Activated naive CD8-positive, alpha-beta T cell treated with anti-CD3 and anti-CD28 coated beads, Interleukin-2, amount 10 ng/mL, durations not matched to agents 7 days and 5 days (primary cell): Measurements from ENCODE around the gene NFKBIB. TPM values are rescaled to one million over a fixed set of nuclear protein-coding genes. Genes with fewer than 3 reads are reported as not detected.
"Not testable (repeated sequence)": the region's sequence is repeated elsewhere in the genome, so short reads cannot be mapped to it uniquely, and the experiment has no call there.

ENCODE experiments used
- ATAC-seq: fragments of 150-1000 bp; cut with Tn5 transposase; one replicate; pipeline ENCODE4 v1.10.0; 2021; ENCODE audit warnings: low read depth, moderate library complexity
- POLR2A ChIA-PET: fragments of 350-600 bp; sonication (Branson Sonifier 250); formaldehyde crosslinking; loops from one replicate; lab custom pipeline; 2021; ENCODE audit warnings: antibody characterized with exemption; lab: Charles Lee
- DNase-seq: peaks from one replicate; pipeline ENCODE4 v3.0.0; 2021
- H3K27ac Mint-ChIP-seq: one replicate; pipeline ENCODE4 v1.8.0; 2022; ENCODE audit warnings: mild to moderate bottlenecking, mixed read lengths
- H3K27me3 Mint-ChIP-seq: one replicate; pipeline ENCODE4 v1.8.0; 2022; ENCODE audit warnings: mild to moderate bottlenecking, moderate library complexity, mixed read lengths
- H3K36me3 Mint-ChIP-seq: one replicate; pipeline ENCODE4 v1.8.0; 2021; ENCODE audit warnings: mild to moderate bottlenecking, mixed read lengths
- H3K4me1 Mint-ChIP-seq: one replicate; pipeline ENCODE4 v1.8.0; 2021; ENCODE audit warnings: mixed read lengths
- H3K4me3 Mint-ChIP-seq: one replicate; pipeline ENCODE4 v1.8.0; 2022; ENCODE audit warnings: mild to moderate bottlenecking, moderate library complexity, mixed read lengths
- H3K9me3 Mint-ChIP-seq: one replicate; pipeline ENCODE4 v1.8.0; 2021; ENCODE audit warnings: mixed read lengths
- total RNA-seq, 2 experiments: library from RNA; stranded (reverse); gene quantifications; one replicate each; pipeline ENCODE4 v1.2.3, GENCODE V29; 2021

The NFKBIB gene
- total RNA-seq, 2 experiments from 2014 or later: 30.0 to 31.1 TPM

DNA sequence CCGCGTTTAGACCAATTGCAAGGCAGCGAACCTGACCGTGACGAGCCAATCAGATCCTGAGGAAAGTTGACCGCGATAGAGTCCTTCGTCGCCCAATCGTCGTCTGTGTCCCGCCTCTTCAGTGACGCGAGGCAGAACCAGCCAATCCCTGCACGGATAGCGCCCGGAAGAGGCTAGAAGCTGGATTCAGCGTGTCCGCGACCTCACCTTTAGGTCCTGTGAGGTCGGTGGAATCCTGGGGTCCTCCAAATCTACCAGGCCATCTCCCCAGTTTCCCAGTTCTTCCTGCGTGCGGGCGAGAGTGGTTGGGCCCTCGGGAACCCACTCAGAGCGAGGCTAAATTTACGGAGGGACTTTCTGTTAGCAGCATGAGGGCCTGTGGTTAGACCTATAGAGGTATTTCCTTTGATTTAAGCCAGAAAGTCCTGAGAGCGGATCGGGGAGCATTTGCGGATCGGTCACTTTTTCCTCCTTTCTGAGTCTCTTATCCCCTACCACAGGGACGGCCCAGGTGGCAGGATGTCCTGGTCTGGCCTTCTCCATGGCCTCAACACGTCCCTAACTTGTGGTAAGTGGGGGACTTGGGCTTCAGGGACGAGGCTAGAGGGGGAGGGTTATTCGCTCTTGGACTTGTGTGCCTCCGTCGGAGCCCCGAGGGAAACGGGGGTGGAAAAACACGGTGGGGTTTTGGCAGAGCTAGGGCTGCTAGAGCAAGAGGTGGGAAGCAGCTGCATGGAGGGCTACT is 31.2 kb downstream of the NFKBIB start, which contains the start of gene MRPS12:
MRPS12 (plus strand) TSS at position 169 of the 745 bp plus-strand sequence; CDS start at position 520, 351 bp downstream.
- H3K4me1 Mint-ChIP-seq: peaks cover 29% of the 10 kb centered on the region
- peaks cover 30% of the 10 kb centered on the region for H3K36me3 Mint-ChIP-seq
- H3K27ac Mint-ChIP-seq: peak within 1 kb of the TSS; percentile 99
- POLR2A ChIA-PET: interaction anchor here (0.8 to 3.7 kb wide), 20 partner anchors 10 to 557 kb away, joined by 3 to 13 read pairs (median 6); partner anchors contain the start of genes ECH1, EIF3K, FAM98C and MAP4K1
- peak; percentile 95 for DNase-seq
- H3K9me3 Mint-ChIP-seq: peaks cover 6% of the 10 kb centered on the region
- peak within 1 kb of the TSS; percentile 98 for H3K4me3 Mint-ChIP-seq
- peak; percentile 92 for ATAC-seq
- H3K27me3 Mint-ChIP-seq: no peaks in the 10 kb centered on the region

DNA sequence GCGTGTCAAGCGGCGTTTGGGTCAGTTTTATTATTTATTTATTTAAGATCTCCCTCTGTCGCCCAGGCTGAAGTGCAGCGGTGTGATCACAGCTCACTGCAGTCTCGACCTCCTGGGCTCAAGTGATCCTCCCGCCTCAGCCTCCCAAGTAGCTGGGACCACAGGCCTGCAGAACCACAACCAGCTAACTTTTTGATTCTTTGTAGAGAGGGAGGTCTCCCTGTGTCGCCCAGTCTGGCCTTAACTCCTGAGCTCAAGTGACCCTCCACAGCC is 31.7 kb downstream of the NFKBIB start:
- Mint-ChIP-seq H3K9me3 (peaks cover 6% of the 10 kb centered on the region), H3K4me3 (peak overlapping the region; percentile 98), H3K27ac (peak overlapping the region; percentile 99), H3K4me1 (peaks cover 29% of the 10 kb centered on the region), H3K36me3 (peaks cover 32% of the 10 kb centered on the region), H3K27me3 (no peaks in the 10 kb centered on the region)
- no peak for ATAC-seq
- POLR2A ChIA-PET: interaction anchor here (0.8 to 3.7 kb wide), 8 partner anchors 9 to 558 kb away, joined by 3 to 13 read pairs (median 7); partner anchors contain the start of genes EIF3K, MAP4K1, NFKBIB and PSMD8
- DNase-seq: no peak

DNA sequence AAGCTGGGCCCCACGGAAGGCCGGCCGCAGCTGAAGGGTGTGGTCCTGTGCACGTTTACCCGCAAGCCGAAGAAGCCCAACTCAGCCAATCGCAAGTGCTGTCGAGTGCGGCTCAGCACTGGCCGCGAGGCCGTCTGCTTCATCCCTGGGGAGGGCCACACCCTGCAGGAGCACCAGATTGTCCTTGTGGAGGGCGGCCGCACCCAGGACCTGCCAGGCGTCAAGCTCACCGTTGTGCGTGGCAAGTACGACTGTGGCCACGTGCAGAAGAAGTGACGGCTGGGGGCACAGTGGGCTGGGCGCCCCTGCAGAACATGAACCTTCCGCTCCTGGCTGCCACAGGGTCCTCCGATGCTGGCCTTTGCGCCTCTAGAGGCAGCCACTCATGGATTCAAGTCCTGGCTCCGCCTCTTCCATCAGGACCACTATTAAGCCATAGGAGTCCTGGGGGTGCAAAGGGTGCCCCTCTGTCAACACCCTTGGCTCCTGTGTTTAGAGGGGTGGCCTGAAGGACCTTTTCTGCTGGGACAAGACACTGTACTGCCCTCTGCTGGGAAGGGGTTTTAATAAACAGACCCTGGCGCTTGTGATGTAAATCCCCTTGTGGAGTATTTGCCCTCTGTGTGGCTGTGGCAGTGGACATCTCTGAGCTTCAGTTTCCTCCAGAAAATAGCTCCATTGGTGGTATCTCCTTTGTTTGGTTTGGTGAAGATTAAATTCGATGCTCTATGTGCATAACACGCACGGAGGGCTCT is 32.8 kb downstream of the NFKBIB start:
- Mint-ChIP-seq H3K9me3 (peaks cover 6% of the 10 kb centered on the region), H3K27ac (no peak overlapping the region), H3K36me3 (peaks cover 32% of the 10 kb centered on the region), H3K4me1 (peaks cover 29% of the 10 kb centered on the region), H3K27me3 (no peaks in the 10 kb centered on the region), H3K4me3 (no peak overlapping the region)
- POLR2A ChIA-PET: interaction anchor here (0.7 to 3.7 kb wide), 2 partner anchors 32 to 263 kb away, joined by 3 to 13 read pairs; partner anchors contain the start of genes NFKBIB and SIRT2
- ATAC-seq (no peak), DNase-seq (no peak)

GRCh38 chr19:38933544-38933943 is 33.8 kb downstream of the NFKBIB start:
- H3K4me1 Mint-ChIP-seq: peaks cover 24% of the 10 kb centered on the region
- H3K27ac Mint-ChIP-seq: no peak overlapping the region
- H3K36me3 Mint-ChIP-seq: peaks cover 31% of the 10 kb centered on the region
- POLR2A ChIA-PET: no interaction called here
- peaks cover 6% of the 10 kb centered on the region for H3K9me3 Mint-ChIP-seq
- no peak for ATAC-seq
- DNase-seq: no peak
- H3K27me3 Mint-ChIP-seq: no peaks in the 10 kb centered on the region
- no peak overlapping the region for H3K4me3 Mint-ChIP-seq

GRCh38 chr19:38939957-38940356 is 40.2 kb downstream of the NFKBIB start:
- Mint-ChIP-seq H3K4me3 (no peak overlapping the region), H3K9me3 (peaks cover 1% of the 10 kb centered on the region)
- POLR2A ChIA-PET: interaction anchor here (1.7 kb wide), 1 partner anchor 9 kb away, joined by 7 read pairs; the partner anchor contains the start of genes MRPS12 and SARS2

GRCh38 chr19:38941466-38941865 is 41.7 kb downstream of the NFKBIB start:
- POLR2A ChIA-PET: interaction anchor here (1.7 kb wide), 1 partner anchor 10 kb away, joined by 7 read pairs; the partner anchor contains the start of genes MRPS12 and SARS2

More at GRCh38 chr19:38939957-38940356, 40.2 kb downstream of the NFKBIB start:
- no peak for DNase-seq
- ATAC-seq: no peak
- H3K27ac Mint-ChIP-seq: no peak overlapping the region
- peaks cover 14% of the 10 kb centered on the region for H3K4me1 Mint-ChIP-seq
- peaks cover 13% of the 10 kb centered on the region for H3K36me3 Mint-ChIP-seq
- peaks cover 12% of the 10 kb centered on the region for H3K27me3 Mint-ChIP-seq

DNA sequence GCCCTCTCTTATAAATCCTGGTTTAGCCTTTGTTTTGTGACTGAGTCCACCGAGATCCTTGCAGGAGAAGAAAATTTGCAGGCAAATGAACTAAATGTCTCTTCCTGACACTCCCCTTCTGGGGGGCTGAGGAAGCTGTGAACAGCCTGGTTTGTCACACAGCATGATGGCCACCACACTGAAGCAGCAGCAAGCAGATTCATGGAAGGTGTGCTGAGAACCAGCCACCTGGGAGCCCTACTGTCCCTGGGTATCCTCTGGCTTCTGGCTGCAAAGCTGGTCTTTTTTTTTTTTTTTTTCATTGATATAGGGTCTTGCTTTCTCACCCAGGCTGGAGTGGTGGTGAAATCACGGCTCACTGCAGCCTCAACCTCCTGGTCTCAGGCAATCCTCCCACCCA is 42.2 kb downstream of the NFKBIB start:
- H3K9me3 Mint-ChIP-seq: no peaks in the 10 kb centered on the region
- peaks cover 12% of the 10 kb centered on the region for H3K27me3 Mint-ChIP-seq
- H3K4me1 Mint-ChIP-seq: peaks cover 15% of the 10 kb centered on the region
- peak overlapping the region; percentile 18 for H3K4me3 Mint-ChIP-seq
- DNase-seq (no peak), ATAC-seq (no peak)
- H3K27ac Mint-ChIP-seq: no peak overlapping the region
- POLR2A ChIA-PET: interaction anchor here (0.6 kb wide), 1 partner anchor 599 kb away, joined by 5 read pairs; no protein-coding TSS in a partner anchor
- H3K36me3 Mint-ChIP-seq: peaks cover 3% of the 10 kb centered on the region

More at GRCh38 chr19:38941466-38941865, 41.7 kb downstream of the NFKBIB start:
- H3K4me1 Mint-ChIP-seq: peaks cover 14% of the 10 kb centered on the region
- not testable (repeated sequence) for H3K9me3 Mint-ChIP-seq, H3K36me3 Mint-ChIP-seq, DNase-seq, H3K27ac Mint-ChIP-seq, ATAC-seq
- H3K4me3 Mint-ChIP-seq: peak overlapping the region; percentile 42
- peaks cover 12% of the 10 kb centered on the region for H3K27me3 Mint-ChIP-seq

- Mint-ChIP-seq H3K27me3 (peaks cover 16% of the 10 kb centered on the region), H3K9me3 (no peaks in the 10 kb centered on the region), H3K4me3 (no peak overlapping the region), H3K36me3 (peaks cover 3% of the 10 kb centered on the region), H3K27ac (no peak overlapping the region), H3K4me1 (peaks cover 15% of the 10 kb centered on the region)
- POLR2A ChIA-PET: interaction anchor here (0.6 kb wide), 1 partner anchor 598 kb away, joined by 5 read pairs; no protein-coding TSS in a partner anchor
- DNase-seq (no peak), ATAC-seq (no peak)
Observed at GRCh38 chr19:38942471-38943181, 42.9 kb downstream of the NFKBIB start.

- Mint-ChIP-seq H3K9me3 (no peaks in the 10 kb centered on the region), H3K36me3 (peaks cover 3% of the 10 kb centered on the region), H3K27me3 (peaks cover 23% of the 10 kb centered on the region), H3K4me3 (no peak overlapping the region), H3K4me1 (peaks cover 20% of the 10 kb centered on the region), H3K27ac (no peak overlapping the region)
- ATAC-seq: no peak
- DNase-seq: no peak
- POLR2A ChIA-PET: interaction anchor here (1.6 kb wide), 1 partner anchor 14 kb away, joined by 4 read pairs; the partner anchor contains the start of genes MRPS12 and SARS2
Observed at GRCh38 chr19:38944981-38945506, 45.3 kb downstream of the NFKBIB start.

DNA sequence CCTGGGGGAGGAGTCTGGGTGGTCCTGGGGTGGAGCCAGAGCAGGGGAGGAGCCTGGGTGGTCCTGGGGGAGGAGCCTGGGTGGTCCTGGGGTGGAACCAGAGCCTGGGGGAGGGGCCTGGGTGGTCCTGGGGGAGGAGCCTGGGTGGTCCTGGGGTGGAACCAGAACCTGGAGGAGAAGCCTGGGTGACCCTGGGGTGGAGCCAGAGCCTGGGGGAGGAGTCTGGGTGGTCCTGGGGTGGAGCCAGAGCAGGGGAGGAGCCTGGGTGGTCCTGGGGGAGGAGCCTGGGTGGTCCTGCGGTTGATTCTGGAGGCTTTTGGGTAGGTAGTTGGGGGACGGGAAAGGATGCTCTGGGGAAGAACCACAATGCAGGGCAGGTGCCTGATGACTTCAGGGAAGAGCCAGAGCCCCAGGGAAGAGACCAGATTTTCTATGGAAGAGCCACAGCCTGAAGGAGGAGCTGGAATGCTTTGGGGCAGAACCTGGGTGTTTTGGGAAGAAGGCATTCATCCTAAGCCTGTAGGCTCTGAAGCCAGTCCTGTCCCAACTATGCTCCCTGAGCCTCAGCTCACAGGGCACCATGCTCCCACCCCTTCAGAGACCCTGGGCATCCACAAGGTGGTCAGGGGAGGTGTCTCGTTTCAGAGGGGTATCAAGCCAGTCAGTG is 45.9 kb downstream of the NFKBIB start:
- H3K36me3 Mint-ChIP-seq: peaks cover 3% of the 10 kb centered on the region
- ATAC-seq: no peak
- DNase-seq: no peak
- no peak overlapping the region for H3K27ac Mint-ChIP-seq
- H3K4me1 Mint-ChIP-seq: peaks cover 19% of the 10 kb centered on the region
- peaks cover 23% of the 10 kb centered on the region for H3K27me3 Mint-ChIP-seq
- no peaks in the 10 kb centered on the region for H3K9me3 Mint-ChIP-seq
- POLR2A ChIA-PET: interaction anchor here (1.6 kb wide), 1 partner anchor 15 kb away, joined by 4 read pairs; the partner anchor contains the start of genes MRPS12 and SARS2
- no peak overlapping the region for H3K4me3 Mint-ChIP-seq

- ATAC-seq (no peak), DNase-seq (no peak)
- Mint-ChIP-seq H3K27ac (no peak overlapping the region), H3K4me3 (no peak overlapping the region), H3K27me3 (peaks cover 24% of the 10 kb centered on the region), H3K36me3 (no peaks in the 10 kb centered on the region), H3K4me1 (peaks cover 14% of the 10 kb centered on the region), H3K9me3 (no peaks in the 10 kb centered on the region)
- POLR2A ChIA-PET: interaction anchor here (1.6 kb wide), 1 partner anchor 16 kb away, joined by 4 read pairs; the partner anchor contains the start of genes MRPS12 and SARS2
Observed at GRCh38 chr19:38946229-38947010, 46.7 kb downstream of the NFKBIB start.
